ENCODE measurements around the gene IFT122. TPM values are rescaled to one million over a fixed set of nuclear protein-coding genes. Genes with fewer than 3 reads are reported as not detected.
"Not testable (repeated sequence)": the region's sequence is repeated elsewhere in the genome, so short reads cannot be mapped to it uniquely, and the experiment has no call there.

Gene IFT122
- total RNA-seq, 2 donors from 2014 or later: 15.6 to 31.5 TPM

GRCh38 chr3:129485721-129486663 is 46.0 kb downstream of the IFT122 start:
- H3K27ac ChIP-seq: peak overlapping the region; percentile 1
- H3K9me3 ChIP-seq: no peaks in the 10 kb centered on the region
- TF ChIP-seq CTCF (IDR thresholded peaks at IDR 0.05): no peak
- H3K9ac ChIP-seq (ENCODE audit: low read depth in 2 of 2, low read length in 2 of 2): peak overlapping the region in 1 of 2 donors; percentile 27
- peak; percentile 41 for DNase-seq
- H3K27me3 ChIP-seq: no peaks in the 10 kb centered on the region
- H3K4me1 ChIP-seq: no peaks in the 10 kb centered on the region
- intact Hi-C loops (cut with DNase I): no loop called here
- H3K36me3 ChIP-seq: no peaks in the 10 kb centered on the region
- H3K4me3 ChIP-seq: no peak overlapping the region

GRCh38 chr3:129486664-129487035 is 46.6 kb downstream of the IFT122 start:
- TF ChIP-seq CTCF (IDR thresholded peaks at IDR 0.05): no peak
- Histone ChIP-seq H3K27ac (no peak overlapping the region), H3K9me3 (no peaks in the 10 kb centered on the region), H3K36me3 (no peaks in the 10 kb centered on the region), H3K27me3 (no peaks in the 10 kb centered on the region), H3K4me3 (no peak overlapping the region), H3K4me1 (no peaks in the 10 kb centered on the region), H3K9ac (ENCODE audit: low read depth in 2 of 2, low read length in 2 of 2) (peak overlapping the region in 1 of 2 donors; percentile 27)
- intact Hi-C loops (cut with DNase I): no loop called here
- no peak for DNase-seq

GRCh38 chr3:129487183-129487867 is 47.3 kb downstream of the IFT122 start:
- H3K36me3 ChIP-seq: no peaks in the 10 kb centered on the region
- H3K9ac ChIP-seq (ENCODE audit: low read depth in 2 of 2, low read length in 2 of 2): no peak overlapping the region
- H3K27me3 ChIP-seq: no peaks in the 10 kb centered on the region
- H3K4me1 ChIP-seq: no peaks in the 10 kb centered on the region
- intact Hi-C loops (cut with DNase I): no loop called here
- no peak for DNase-seq
- TF ChIP-seq CTCF (IDR thresholded peaks at IDR 0.05): no peak
- H3K4me3 ChIP-seq: no peak overlapping the region
- no peak overlapping the region for H3K27ac ChIP-seq
- H3K9me3 ChIP-seq: no peaks in the 10 kb centered on the region

GRCh38 chr3:129487868-129488335 is 47.9 kb downstream of the IFT122 start:
- H3K9me3 ChIP-seq; intact Hi-C loops (cut with DNase I); H3K36me3 ChIP-seq; H3K27ac ChIP-seq; H3K9ac ChIP-seq (ENCODE audit: low read depth in 2 of 2, low read length in 2 of 2); H3K4me1 ChIP-seq; DNase-seq; H3K27me3 ChIP-seq; H3K4me3 ChIP-seq: not testable (repeated sequence)

- H3K27ac ChIP-seq; intact Hi-C loops (cut with DNase I): not testable (repeated sequence)
Observed at GRCh38 chr3:129489258-129489657, 49.2 kb downstream of the IFT122 start.

GRCh38 chr3:129490273-129490675 is 50.2 kb downstream of the IFT122 start:
- Histone ChIP-seq H3K27me3 (no peaks in the 10 kb centered on the region), H3K4me1 (no peaks in the 10 kb centered on the region), H3K36me3 (no peaks in the 10 kb centered on the region), H3K27ac (no peak overlapping the region), H3K9ac (ENCODE audit: low read depth in 2 of 2, low read length in 2 of 2) (no peak overlapping the region), H3K9me3 (no peaks in the 10 kb centered on the region), H3K4me3 (no peak overlapping the region)
- DNase-seq: peak; percentile 77
- intact Hi-C loops (cut with DNase I): loop anchor here (5.0 kb wide), 3 partner anchors 117 to 442 kb away; partner anchors contain the start of gene PLXND1
- peak; percentile 72 for TF ChIP-seq CTCF (IDR thresholded peaks at IDR 0.05)

More at GRCh38 chr3:129489258-129489657, 49.2 kb downstream of the IFT122 start:
- H3K9ac ChIP-seq (ENCODE audit: low read depth in 2 of 2, low read length in 2 of 2); H3K4me3 ChIP-seq; H3K36me3 ChIP-seq; H3K4me1 ChIP-seq; H3K27me3 ChIP-seq; DNase-seq; H3K9me3 ChIP-seq: not testable (repeated sequence)

- H3K9me3 ChIP-seq; H3K36me3 ChIP-seq; H3K27me3 ChIP-seq; H3K9ac ChIP-seq (ENCODE audit: low read depth in 2 of 2, low read length in 2 of 2); DNase-seq; H3K4me1 ChIP-seq; H3K27ac ChIP-seq; H3K4me3 ChIP-seq: not testable (repeated sequence)
- intact Hi-C loops (cut with DNase I): loop anchor here (5.0 kb wide), 3 partner anchors 116 to 441 kb away; partner anchors contain the start of gene PLXND1
Observed at GRCh38 chr3:129491077-129491476, 51.1 kb downstream of the IFT122 start.

Data from colonic mucosa (tissue), 4 donors.